ENCODE data around the gene ISG20. TPM values are rescaled to one million over a fixed set of nuclear protein-coding genes. Genes with fewer than 3 reads are reported as not detected.

ISG20 gene
- 3.8 and 7.7 TPM in 2 replicates for total RNA-seq (2014; rRNA removed; shearing (Covaris generic))

DNA sequence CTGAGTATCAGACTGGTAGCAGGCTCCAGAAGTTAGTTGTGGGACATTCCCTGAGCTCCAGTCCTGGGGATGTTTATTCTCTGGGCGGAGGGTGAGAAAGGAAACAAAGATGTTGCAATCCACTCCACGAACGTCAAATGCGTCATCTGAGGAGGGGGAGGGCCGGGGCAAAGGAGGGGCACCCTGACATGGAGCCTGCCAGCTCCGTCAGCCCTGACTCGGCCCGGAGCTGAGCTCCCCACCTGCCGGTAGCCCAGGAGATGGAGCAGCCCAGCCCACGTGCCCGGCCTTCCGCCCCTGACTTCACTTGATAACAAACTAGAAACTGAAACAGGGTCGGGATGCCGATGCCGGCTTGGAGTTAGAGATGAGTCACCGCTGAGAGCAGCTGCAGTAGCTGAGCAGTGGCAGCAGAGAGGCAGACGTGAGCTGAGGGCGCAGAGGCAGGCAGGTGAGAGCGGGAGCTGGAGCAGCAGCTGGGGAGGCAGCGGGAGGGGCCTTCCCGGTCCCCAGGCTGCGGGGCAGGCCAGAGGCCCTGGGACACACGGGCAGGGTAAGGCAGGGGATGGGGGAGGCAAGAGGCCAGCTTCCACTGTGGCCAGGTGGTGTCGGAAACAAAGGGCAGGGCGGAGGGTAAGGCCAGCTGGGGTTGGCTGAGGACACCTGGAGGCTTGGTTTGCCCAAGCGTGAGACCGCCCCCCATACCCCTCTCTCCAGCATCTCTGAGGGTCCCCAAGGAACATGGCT lies at the start of gene ISG20:
Gene ISG20, plus strand, starts transcription at position 391 of the 747 bp plus-strand sequence. Its CDS starts 351 bp downstream, at position 742.
- peak; percentile 94 for DNase-seq (ENCODE audit: low spot score)

DNA sequence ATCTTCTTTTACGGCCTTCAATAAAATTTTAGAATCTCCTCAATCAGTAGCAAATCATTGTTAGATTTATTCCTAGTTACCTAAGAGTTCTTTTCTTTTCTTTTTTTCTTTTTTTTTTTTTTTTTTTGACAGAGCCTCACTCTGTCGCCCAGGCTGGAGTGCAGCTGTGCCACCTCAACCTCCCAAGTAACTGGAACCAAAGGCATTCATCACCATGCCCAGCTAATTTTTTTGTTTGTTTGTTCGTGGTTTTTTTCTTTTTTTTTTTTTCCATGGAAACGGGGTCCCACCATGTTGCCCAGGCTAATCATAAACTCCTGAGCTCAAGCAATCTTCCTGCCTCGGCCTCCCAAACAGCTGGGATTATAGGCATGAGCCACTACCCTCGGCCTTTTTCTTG lies 48.1 kb upstream of the ISG20 start:
- DNase-seq (ENCODE audit: low spot score): no peak

DNA sequence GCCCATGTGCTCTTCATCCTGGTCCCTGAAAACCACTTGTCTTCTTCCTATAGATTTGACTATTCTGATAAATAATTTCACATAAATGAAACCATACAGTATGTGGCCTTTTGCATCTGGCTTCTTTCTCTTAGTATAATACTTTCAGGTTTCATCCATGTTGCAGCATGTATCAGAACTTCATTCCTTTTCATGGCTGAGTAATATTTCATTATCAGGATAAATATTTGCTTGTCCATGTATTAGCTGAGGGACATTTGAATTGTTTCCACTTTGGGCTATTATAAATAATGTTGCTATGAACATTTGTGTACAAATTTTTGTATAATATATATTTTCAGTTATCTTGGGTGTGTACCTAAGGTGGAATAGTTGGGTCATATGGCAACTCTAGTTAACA lies 47.4 kb upstream of the ISG20 start:
- no peak for DNase-seq (ENCODE audit: low spot score)

DNA sequence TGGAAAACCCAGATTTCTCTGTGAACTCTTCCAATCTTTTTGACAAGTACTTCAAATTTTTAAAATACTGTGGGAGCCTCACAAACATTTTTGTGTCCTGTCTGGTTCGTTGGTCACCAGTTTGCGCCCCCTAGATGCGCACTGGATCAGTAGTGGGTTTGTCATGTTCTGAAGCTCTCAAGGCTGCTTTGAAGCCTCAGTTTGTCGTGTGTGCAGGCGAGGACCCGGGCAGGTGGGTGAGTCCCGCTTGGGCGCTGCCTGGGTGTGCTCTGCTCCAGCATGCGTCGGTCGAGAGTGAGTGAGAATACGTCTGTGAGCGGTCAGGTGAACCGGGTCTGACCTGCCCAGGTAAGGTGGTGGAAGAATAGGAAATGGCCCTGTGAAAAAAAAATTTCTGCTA lies 34.9 kb upstream of the ISG20 start:
- no peak for DNase-seq (ENCODE audit: low spot score)

DNA sequence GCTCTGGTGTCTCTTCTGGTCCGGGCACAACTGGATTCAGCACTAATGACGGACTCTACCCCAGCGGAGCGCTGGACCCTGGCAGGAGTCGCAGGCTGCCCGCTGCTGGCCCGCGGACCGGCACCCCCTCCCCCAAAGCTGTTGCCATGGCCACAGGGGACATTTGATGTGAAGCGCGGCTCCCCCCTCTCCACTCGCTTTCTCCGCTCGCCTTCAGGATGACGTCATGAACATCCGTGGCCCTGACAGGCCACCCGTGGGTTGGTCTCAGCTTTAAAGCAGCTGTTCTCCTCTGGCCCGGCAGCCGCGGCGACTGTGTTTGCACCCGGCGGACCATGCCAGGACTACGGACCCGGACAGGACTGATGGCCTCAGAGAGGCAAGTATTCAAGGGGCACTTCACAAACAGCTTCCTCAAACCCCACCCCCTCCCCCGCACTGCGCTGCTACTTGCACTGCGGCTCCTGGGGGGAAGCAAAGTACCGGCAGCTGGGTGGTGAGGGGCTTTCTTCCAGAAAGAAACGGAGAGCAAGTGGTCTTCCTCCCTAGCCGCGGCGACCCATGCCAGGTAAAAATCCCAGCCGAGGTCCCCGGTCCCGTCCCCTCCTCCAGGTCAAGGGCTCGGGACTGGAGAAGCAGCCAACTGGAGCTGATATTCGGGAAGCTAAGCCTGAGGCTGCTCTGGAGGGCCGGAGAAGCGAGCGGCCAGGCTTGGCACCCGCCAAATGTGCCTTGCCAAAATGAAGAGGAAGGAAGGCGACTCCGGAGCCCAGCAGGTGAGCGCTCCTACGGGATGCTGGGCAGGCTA lies 34.2 kb upstream of the ISG20 start:
- DNase-seq (ENCODE audit: low spot score): no peak

DNA sequence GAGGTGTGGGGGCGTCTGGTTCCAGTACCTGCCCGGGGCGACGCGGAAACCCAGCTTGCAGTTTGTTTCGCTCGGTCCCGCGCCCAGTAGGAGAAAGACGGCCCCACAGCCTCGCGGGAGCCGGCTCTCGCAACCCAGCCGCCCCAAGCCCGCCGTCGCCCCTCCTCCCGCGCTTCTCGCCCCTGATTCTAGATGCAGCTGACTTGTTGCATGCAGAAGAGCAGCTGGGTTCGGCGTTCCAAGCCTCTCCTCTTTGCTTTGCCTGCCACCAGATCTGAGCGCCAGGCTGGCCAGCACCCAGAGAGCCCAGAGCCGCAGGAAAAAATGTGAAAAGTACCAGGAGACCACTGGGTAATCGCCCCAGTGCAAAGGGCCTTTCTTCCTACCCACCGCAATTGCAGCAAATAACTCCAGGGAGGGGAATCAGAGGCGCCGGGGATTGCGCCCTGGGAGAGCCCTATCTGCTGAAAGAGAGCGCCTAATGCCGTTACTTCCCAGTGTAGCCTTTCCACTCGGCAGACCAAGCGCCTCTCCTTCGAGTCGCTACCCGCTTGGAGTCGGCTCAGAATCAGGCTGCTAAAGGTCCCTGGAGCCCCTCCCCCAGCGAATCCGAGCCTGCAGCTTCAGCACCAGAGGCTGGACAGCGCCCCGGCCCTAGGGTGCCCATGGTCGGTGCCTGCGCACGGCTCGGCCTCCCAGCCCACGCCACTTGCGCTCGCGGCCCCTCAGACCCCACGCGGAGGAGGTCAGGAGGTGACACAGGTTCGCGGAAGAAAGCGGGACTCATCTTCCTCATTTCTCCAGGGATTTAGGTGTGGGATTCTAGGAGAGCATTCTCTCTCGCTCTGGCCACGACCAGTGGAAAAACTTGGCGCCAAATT lies 33.4 kb upstream of the ISG20 start:
- DNase-seq (ENCODE audit: low spot score): no peak

DNA sequence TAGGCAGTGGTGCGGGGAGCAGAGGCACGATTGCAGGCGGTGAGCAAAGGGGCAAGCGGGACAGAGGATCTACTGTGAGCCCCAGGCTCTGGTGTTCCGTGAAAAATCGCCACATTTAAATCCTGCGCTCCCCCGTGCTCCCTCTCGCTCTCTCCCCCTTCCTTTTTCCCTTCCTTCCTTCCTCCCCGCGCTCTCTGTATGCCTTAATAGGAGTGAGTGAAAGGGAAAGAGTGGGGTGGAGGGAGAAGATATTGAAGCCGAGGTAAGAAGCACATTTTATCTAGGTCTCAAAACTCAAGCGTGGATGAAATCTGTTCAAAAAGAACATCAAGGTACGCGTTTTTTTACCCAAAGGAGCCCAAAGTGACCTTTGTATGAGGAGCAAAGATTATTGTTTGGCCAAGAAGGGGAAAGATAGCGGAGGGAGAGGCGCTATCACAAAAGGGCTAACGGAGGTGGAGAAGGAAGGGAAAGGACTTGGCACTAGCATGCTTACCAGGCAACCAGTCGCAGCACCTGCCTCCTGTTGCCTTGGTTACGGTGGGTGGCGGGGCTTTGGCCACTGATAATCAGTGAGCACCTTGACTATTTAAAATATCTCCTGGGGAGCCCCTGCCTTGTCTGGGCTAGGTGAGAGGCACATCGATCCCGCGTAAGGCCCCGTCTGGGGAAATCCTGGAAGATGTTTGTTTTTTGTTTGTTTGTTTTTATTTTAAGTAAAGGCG lies 32.6 kb upstream of the ISG20 start:
- DNase-seq (ENCODE audit: low spot score): no peak

DNA sequence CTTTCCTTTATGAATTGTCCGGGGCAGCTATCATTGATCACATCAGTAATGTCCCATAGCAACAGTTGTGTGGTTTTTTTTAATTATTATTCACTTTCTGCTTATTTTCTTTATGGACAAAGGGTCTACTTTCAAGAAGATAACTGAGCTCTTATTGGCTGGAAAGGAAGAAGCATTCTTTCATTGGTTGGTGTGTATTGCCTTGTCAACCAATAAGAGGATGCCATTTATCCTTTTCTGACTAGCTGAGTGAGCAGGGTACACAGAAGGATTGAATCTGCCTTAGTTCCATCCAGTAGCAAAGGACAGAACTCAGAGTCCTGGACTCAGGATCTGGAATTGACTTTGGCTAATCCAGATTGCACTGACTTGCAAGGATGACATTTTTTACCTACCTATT lies 30.9 kb upstream of the ISG20 start:
- no peak for DNase-seq (ENCODE audit: low spot score)

DNA sequence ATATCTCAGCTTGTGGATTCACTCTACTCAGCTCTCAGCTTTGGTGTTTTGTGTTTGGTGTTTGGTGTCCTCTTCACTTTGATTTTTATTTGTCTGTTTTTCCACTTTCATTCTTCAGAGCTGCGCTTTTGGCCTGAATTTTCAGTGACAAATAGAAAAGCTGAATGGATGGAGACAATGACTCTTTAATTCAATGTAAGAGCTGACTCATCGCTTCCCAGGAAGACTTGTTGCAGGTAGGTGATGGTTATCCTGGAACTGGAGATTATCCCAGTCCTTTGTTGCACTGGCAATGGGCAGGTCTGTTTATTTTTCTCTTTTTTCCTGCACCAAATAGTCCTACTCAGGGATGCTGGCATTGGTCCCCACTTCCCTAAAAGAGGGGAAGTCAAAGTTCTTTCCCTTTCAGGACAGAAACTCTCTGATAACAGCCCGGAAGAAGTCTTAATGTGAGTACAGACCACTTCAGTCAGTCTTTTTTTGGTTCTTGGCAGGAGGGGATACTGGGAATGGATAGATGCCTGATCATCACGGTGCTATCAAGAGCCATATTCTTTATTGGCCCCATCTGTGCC lies 30.1 kb upstream of the ISG20 start:
- DNase-seq (ENCODE audit: low spot score): no peak

DNA sequence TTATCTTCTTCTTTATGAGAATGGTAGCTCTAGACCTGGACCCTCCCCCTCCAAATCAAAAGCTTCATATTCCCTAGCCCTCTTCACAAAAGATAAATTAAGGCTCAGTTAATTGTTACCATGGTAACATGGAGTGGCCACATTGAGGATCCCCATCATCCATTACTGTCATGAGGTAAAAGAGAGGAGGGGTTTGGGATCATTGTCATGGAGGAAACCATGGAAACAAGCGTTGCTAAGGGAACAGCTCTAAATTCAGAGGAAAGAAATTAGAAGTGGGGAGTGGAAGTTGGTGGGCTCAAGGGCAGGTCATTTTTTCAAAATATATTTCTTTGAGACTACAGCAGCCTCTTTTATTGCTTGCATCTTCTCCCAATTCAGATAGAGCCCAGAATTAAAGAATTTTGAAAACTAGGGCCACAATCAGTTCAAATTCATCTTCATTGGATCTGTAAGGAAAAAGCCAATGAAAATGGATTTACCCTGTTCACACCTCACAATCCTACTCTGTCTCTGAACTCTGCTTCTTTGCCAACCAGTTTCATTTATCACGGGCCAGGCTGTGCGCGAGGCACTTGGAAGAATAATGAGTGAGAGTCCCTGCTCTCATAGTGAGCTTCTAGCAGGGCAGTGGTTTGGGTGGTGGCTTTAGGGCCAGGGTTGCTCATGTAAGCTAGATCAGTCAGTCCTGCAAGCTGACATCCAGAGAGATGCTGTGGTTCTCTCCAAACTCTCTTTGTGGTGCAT lies 29.3 kb upstream of the ISG20 start:
- DNase-seq (ENCODE audit: low spot score): no peak

DNA sequence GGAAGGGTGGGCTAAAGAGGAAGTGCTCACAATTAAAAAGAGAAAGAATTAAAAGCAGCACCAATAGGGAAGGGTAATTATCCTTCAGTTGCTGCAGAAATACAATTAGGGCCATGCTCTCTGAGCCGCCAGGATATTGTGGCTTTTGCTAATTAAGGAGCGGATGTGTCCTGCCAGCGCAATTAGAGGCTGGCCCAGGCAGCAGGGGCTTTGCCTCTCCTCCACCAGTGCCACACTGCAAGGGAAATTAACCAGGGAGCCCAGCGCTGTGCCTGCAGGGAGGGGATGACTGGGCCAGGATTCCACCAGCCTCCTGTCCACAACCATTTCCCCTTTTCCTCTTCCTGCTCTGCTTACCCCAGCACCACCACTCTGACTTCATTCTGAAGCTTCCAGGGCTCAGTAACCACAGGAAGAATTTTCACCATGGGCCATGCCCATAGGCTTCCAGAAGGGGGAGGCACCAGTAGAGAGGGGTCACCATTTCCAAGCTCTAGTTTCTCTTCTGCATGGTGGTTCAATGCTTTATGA lies 28.1 kb upstream of the ISG20 start:
- peak; percentile 34 for DNase-seq (ENCODE audit: low spot score)

DNA sequence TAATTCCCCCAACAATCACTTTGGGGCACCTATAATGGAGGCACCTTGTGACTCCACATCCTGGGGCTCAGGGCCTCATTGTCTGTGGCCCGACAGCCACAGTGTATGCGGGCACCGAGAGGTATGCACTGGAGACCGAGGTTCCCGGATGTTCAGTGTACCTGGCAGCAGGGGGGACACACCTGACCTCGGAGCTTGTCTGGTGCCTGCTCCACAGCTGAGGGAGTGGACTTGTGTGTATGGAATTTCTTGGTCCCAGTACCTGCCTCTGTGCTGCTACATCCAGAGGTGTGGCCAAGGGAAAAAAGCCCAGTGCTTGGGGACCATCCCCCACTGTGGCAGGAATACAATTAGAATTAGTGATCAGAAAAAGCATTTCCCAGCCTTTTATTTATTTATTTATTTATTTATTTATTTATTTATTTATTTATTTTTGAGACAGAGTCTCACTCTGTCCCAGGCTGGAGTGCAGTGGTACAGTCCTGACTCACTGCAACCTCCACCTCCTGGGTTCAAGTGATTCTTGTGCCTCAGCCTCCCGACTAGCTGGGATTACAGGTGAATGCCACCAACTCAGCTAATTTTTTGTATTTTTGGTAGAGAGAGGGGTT lies 26.5 kb upstream of the ISG20 start:
- DNase-seq (ENCODE audit: low spot score): no peak

DNA sequence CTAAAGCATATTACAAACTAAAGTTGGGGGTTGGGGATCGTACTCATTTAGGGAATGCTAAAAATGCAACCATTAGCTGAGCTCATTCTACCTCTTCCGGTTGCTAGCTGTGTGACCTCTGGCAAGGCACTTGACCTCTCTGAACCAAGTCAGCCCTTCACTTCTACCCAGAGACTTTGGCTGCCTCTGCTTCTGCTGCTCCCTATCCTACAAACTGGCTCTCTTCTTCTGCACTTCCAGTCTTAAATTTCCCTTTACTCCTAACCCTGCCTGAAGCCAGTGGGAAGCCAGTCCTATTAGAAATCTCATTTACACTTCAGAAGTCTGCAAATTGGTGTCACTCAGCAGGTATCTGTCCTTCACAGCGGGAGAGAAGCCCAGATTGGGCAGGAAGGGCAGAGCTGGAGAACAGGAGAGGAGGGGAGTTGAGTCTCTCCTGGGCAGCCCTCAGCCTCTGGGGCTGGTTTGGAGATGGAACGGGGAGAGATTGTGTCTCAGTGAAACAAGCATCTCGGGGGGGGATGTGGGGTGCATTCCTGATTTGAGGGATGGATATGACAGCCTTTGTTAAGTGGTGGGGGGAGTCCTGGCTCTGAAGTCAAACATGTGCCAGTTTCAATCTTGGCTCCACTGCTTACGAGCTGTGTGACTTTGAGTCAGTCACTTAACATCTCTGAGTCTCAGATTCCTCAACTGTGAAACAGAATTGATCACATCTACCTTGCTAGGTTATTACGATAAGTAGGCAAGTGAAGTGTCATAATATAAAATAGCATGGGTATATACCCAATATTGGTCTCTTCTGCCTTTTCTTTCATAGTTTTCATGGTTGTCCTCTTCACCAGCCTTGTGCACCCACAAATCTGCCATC lies 25.5 kb upstream of the ISG20 start:
- peak; percentile 76 for DNase-seq (ENCODE audit: low spot score)

DNA sequence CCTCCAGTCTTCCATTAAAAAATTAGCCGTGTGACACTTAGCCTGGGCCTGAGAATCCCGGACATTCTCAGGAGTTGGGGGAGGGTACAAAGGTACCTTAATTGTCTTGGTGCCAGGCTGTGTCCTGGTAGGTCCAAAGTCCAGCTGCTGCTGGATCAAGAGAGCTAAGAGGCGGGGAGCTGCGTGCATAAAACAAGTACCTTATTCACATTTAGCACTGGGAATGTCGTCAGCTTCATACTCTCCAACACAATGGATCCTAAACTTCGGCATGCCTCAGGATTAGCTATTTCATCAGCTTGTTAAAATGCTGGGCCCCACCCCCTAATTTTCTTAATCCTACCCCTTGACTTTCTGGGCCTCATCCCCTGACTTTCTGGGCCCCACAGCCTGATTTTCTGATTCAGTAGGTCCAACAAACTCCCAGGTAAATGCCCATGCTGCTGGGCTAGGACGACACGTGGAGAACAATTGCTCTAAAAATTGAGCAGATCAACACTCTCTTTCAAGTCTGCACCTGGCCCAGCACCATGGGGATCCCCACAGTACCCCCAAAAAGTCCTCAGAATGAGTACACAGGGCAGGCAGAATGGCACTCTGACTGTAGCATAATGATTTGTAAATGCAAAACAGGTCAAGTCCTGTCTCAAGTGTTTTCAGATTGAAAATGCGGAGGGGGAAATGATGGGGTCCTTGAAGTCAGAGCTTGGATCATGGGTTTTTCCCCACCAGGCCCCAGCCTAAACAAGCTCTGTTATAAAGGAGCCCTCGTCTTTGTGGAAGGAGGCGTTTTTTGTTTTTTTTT lies 23.3 kb upstream of the ISG20 start:
- DNase-seq (ENCODE audit: low spot score): no peak

DNA sequence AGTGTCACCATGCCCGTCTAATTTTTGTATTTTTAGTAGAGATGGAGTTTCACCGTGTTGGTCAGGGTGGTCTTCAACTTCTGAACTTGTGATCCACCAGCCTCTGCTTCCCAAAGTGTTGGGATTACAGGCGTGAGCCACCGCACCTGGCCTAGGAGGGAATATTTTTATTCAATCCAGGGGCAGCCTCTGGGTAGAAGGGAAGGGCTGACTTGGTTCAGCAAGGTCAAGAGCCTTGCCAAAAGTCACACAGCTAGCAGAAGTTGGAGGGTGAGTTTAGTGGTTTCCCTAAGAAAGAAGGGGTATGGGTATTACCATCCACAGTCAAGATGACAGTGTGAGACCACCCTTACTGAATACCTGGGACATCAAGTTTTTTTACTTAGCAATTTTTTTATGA lies 22.6 kb upstream of the ISG20 start:
- no peak for DNase-seq (ENCODE audit: low spot score)

DNA sequence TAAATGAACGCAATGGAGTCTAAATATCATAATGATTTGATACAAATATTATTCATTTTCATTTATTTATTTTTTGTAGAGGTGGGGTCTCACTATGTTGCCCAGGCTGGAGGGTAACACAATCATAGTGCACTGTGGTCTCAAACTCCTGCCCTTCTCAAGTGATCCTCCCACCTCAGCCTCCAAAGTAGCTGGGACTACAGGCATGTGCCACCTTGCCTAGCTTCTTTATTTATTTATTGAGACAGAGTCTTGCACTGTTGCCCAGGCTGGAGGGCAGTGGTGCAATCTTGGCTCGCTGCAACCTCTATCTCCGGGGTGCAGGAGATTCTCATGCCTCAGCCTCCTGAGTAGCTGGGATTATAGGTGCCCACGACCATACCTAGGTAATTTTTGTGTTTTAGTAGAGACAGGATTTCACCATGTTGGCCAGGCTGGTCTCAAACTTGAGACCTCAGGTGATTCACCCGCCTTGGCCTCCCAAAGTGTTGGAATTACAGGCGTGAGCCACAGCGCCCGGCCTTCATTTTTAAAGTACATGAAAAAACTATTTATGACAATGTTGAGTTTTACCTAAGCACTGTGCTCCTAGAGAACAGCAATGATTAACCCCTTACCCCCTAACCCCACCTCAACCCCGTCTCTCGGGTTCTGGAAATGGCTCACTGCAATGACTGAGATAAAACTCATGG lies 21.6 kb upstream of the ISG20 start:
- no peak for DNase-seq (ENCODE audit: low spot score)

DNA sequence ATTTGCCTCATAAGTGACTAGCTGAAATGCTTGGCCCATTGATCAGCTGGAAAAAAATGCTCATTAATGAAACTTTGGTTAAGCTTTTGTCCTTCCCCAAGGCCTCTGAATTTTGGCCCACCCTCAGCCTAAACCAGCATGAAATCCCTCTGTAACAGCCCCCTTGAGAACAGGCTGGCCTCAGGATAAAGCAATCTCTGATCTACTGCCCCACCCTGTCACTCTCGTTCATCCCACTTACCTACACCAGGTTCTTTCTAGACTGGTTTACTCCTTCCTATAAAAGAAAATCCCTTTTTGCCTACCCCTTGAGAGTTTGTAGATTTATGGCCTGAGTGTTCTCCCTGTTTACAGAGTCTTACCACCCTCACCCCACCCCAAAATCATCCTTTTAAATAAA lies 21.0 kb upstream of the ISG20 start:
- no peak for DNase-seq (ENCODE audit: low spot score)

All from A172 (cell line).